Endodermal cell (in vitro differentiated cells): Measurements from ENCODE around the gene UCHL3. TPM values are rescaled to one million over a fixed set of nuclear protein-coding genes. Genes with fewer than 3 reads are reported as not detected.
"Not testable (repeated sequence)": the region's sequence is repeated elsewhere in the genome, so short reads cannot be mapped to it uniquely, and the experiment has no call there.

Experiments used
- DNase-seq: peaks from one replicate; pipeline ENCODE4 v3.0.0-alpha.2; 2017
- H3K27ac ChIP-seq: 2 replicates; pipeline ENCODE4 v1.5.1; 2013; ENCODE audit warnings: mild to moderate bottlenecking, low read depth, low read length, moderate library complexity
- H3K27me3 ChIP-seq: 2 replicates; pipeline ENCODE4 v1.6.1; 2013; ENCODE audit warnings: mild to moderate bottlenecking, low read length, moderate library complexity; ENCODE audit not compliant: insufficient read depth, control insufficient read depth, poor library complexity, severe bottlenecking
- H3K36me3 ChIP-seq: 2 replicates; pipeline ENCODE4 v1.7.0; 2013; ENCODE audit warnings: mild to moderate bottlenecking, low read length, moderate library complexity; ENCODE audit not compliant: control insufficient read depth, insufficient read depth
- H3K4me1 ChIP-seq: one replicate; pipeline ENCODE4 v1.7.0; 2013; ENCODE audit warnings: low read length; ENCODE audit not compliant: control insufficient read depth, insufficient read depth
- H3K4me3 ChIP-seq: 2 replicates; pipeline ENCODE4 v1.5.1; 2013; ENCODE audit warnings: mild to moderate bottlenecking, low read length, moderate library complexity
- H3K9ac ChIP-seq: 2 replicates; pipeline ENCODE4 v1.6.1; 2013; ENCODE audit warnings: mild to moderate bottlenecking, low read length, moderate library complexity; ENCODE audit not compliant: poor library complexity, severe bottlenecking; ENCODE audit errors: extremely low read depth
- H3K9me3 ChIP-seq: 2 replicates; pipeline ENCODE4 v1.6.1; 2013; ENCODE audit warnings: mild to moderate bottlenecking, low read length, moderate library complexity; ENCODE audit not compliant: control insufficient read depth
- H3K27ac Mint-ChIP-seq: 2 replicates; pipeline ENCODE4 v1.8.0; 2020; ENCODE audit warnings: mixed read lengths
- H3K27me3 Mint-ChIP-seq: 2 replicates; pipeline ENCODE4 v1.8.0; 2021; ENCODE audit warnings: mild to moderate bottlenecking, mixed read lengths; ENCODE audit not compliant: insufficient read depth
- H3K36me3 Mint-ChIP-seq: 2 replicates; pipeline ENCODE4 v1.8.0; 2020; ENCODE audit warnings: low read depth, mixed read lengths
- H3K4me1 Mint-ChIP-seq: 2 replicates; pipeline ENCODE4 v1.8.0; 2020; ENCODE audit warnings: mixed read lengths
- H3K4me3 Mint-ChIP-seq: 2 replicates; pipeline ENCODE4 v1.8.0; 2020; ENCODE audit warnings: mild to moderate bottlenecking, moderate library complexity, mixed read lengths
- H3K9me3 Mint-ChIP-seq: 2 replicates; pipeline ENCODE4 v1.8.0; 2020; ENCODE audit warnings: mild to moderate bottlenecking, mixed read lengths
- WGBS, 2 experiments: methylation state at CpG; one replicate each; pipeline versions ENCODE4 v1.1.5 to v1.1.7; 2013; ENCODE audit warnings: missing lambda C conversion rate in 2 of 2, mixed read lengths in 1 of 2; ENCODE audit not compliant: insufficient coverage in 1 of 2, insufficient read length in 1 of 2; 5-methylcytosine and 5-hydroxymethylcytosine counted together
- total RNA-seq, 2 donors: library from RNA; stranded (reverse); fragmentation: NEBNext Ultra II Directional in 1 of 2; extraction: Animal tissue kit (Norgen Biotek cat#: 25700) in 1 of 2; gene quantifications; 2 replicates in 1 of 2; 3 replicates in 1 of 2; pipeline ENCODE4 v1.2.1, GENCODE V29; 2021
- TF ChIP-seq, protein P1 (sequence below): fragments of 200-600 bp; sonication (generic); conservative IDR thresholded peaks from 2 replicates; pipeline ENCODE4 v1.5.0; 2021; ENCODE audit warnings: antibody characterized with exemption, mild to moderate bottlenecking

The UCHL3 gene
- total RNA-seq, 2 donors from 2014 or later, result 27.6 to 30.6 TPM

DNA sequence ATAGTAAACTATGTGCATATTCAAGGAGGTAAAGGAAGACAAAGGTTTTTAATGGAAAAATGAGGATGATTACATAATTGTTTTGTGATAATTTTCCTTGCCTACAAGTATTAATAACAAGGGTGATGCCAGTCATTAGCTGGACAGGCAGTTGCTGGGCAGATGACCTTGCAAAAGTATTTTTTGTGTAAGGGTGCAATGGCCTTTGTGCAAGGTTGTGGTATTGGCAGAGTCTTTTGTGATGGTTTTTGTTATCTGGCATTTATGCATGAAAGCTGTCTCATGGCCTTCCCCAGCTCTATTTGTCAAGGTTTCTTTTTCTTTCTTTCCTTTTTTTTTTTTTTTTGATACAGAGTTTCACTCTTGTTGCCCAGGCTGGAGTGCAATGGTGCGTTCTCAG is 7.6 kb upstream of the UCHL3 start:
- 92% methylated on average over 1 of the region's 1 CpG; no CpG with 5 or more reads in 1 of the 2 experiments for WGBS, 2 experiments
- DNase-seq, result no peak
- H3K36me3 Mint-ChIP-seq, result no peaks in the 10 kb centered on the region
- Histone ChIP-seq H3K4me3 (no peak overlapping the region), H3K27me3 (no peaks in the 10 kb centered on the region), H3K9me3 (no peaks in the 10 kb centered on the region), H3K9ac (no peak overlapping the region), H3K4me1 (no peaks in the 10 kb centered on the region), H3K27ac (no peak overlapping the region), H3K36me3 (no peaks in the 10 kb centered on the region)
- H3K9me3 Mint-ChIP-seq, result peaks cover 8% of the 10 kb centered on the region
- peaks cover 3% of the 10 kb centered on the region for H3K4me1 Mint-ChIP-seq
- TF ChIP-seq, protein P1, sequence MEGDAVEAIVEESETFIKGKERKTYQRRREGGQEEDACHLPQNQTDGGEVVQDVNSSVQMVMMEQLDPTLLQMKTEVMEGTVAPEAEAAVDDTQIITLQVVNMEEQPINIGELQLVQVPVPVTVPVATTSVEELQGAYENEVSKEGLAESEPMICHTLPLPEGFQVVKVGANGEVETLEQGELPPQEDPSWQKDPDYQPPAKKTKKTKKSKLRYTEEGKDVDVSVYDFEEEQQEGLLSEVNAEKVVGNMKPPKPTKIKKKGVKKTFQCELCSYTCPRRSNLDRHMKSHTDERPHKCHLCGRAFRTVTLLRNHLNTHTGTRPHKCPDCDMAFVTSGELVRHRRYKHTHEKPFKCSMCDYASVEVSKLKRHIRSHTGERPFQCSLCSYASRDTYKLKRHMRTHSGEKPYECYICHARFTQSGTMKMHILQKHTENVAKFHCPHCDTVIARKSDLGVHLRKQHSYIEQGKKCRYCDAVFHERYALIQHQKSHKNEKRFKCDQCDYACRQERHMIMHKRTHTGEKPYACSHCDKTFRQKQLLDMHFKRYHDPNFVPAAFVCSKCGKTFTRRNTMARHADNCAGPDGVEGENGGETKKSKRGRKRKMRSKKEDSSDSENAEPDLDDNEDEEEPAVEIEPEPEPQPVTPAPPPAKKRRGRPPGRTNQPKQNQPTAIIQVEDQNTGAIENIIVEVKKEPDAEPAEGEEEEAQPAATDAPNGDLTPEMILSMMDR, result no peak
- H3K27me3 Mint-ChIP-seq, result peaks cover 3% of the 10 kb centered on the region
- H3K27ac Mint-ChIP-seq, result no peak overlapping the region
- no peak overlapping the region for H3K4me3 Mint-ChIP-seq

DNA sequence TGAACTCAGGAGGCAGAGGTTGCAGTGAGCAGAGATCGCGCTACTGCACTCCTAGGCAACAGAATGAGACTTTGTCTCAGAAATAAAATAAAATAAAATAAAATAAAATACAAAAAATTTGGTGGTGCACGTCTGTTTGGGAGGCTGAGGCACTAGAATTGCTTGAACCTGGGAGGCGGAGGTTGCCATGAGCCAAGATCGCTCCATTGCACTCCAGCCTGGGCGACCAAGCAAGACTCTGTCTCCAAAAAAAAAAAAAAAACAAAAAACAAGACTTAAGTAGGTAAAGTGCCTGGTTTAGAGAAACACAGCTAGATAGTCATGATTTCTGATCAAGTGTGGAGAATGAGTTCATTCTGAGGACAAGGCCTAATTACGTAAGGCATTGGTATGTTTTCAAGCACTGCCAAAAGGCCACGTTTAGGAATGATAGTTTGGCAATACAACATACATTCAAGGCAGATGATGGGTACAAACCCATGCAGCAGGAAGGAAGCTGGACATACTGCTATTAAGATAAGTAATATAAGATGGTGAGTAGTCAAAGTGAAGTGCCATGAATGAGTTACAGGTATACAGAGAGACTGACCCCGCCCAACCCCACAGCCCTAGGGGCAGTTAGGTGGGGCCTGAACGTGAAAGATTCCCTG is 4.8 kb upstream of the UCHL3 start:
- H3K4me3 Mint-ChIP-seq, result no peak overlapping the region
- no peak overlapping the region for H3K27ac ChIP-seq
- H3K9me3 ChIP-seq, result no peaks in the 10 kb centered on the region
- no peak overlapping the region for H3K27ac Mint-ChIP-seq
- WGBS, 2 experiments, result 84 to 91% methylated on average over 4 to 9 of the region's 10 CpGs
- no peaks in the 10 kb centered on the region for H3K4me1 Mint-ChIP-seq
- H3K9me3 Mint-ChIP-seq, result no peaks in the 10 kb centered on the region
- no peaks in the 10 kb centered on the region for H3K4me1 ChIP-seq
- peaks cover 4% of the 10 kb centered on the region for H3K27me3 Mint-ChIP-seq
- DNase-seq, result no peak
- TF ChIP-seq, protein P1, result no peak
- no peak overlapping the region for H3K9ac ChIP-seq
- H3K4me3 ChIP-seq, result no peak overlapping the region
- no peaks in the 10 kb centered on the region for H3K27me3 ChIP-seq
- H3K36me3 Mint-ChIP-seq, result no peaks in the 10 kb centered on the region
- H3K36me3 ChIP-seq, result no peaks in the 10 kb centered on the region

DNA sequence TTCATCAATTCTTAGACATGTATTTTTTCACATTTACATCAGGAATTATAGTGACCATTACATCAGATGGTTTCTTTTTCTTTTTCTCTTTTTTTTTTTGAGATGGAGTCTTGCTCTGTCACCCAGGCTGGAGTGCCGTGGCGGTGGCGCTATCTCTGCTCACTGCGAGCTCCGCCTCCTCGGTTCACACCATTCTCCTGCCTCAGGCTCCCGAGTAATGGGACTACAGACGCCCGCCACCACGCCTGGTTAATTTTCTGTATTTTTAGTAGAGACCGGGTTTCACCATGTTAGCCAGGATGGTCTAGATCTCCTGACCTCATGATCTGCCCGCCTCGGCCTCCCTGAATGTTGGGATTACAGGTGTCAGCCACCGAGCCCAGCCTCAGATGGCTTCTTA is 4.2 kb upstream of the UCHL3 start:
- not testable (repeated sequence) for H3K9me3 Mint-ChIP-seq, H3K9me3 ChIP-seq

DNA sequence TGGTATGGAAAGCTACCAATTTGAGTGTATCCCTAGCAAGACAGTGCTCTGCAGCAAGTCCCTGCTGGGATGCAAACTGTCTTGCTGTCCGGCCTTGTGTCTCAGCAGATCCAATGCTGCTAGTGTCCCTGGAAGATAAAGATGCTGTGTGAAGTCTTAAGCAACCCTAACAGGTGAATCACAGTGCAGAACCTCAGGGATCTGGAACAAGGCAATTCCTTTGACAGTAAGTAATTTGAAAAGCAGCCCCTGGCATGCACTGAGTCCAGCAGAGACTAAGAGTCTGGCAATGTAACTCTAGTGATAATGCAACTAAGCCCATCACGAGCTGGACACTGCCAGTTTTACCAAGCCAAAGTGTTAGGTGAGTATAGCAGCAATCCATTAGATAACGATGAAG is 1.7 kb upstream of the UCHL3 start:
- no peak for DNase-seq
- Histone ChIP-seq H3K4me3 (no peak overlapping the region), H3K9ac (no peak overlapping the region), H3K27me3 (no peaks in the 10 kb centered on the region), H3K27ac (no peak overlapping the region), H3K4me1 (no peaks in the 10 kb centered on the region), H3K36me3 (no peaks in the 10 kb centered on the region), H3K9me3 (no peaks in the 10 kb centered on the region)
- Mint-ChIP-seq H3K36me3 (no peaks in the 10 kb centered on the region), H3K9me3 (no peaks in the 10 kb centered on the region), H3K27ac (no peak overlapping the region), H3K27me3 (peaks cover 4% of the 10 kb centered on the region), H3K4me3 (no peak overlapping the region), H3K4me1 (peaks cover 8% of the 10 kb centered on the region)
- WGBS, 2 experiments, result 97 to 100% methylated on average over 3 of the region's 3 CpGs
- TF ChIP-seq, protein P1, result no peak

More for the DNA sequence above, 4.2 kb upstream of the UCHL3 start:
- WGBS, 2 experiments, result 86 to 91% methylated on average over 10 to 14 of the region's 14 CpGs
- not testable (repeated sequence) for H3K36me3 ChIP-seq, H3K36me3 Mint-ChIP-seq, H3K9ac ChIP-seq, H3K27ac Mint-ChIP-seq, H3K27ac ChIP-seq, H3K4me3 Mint-ChIP-seq, H3K27me3 Mint-ChIP-seq, DNase-seq, H3K4me1 ChIP-seq, H3K4me3 ChIP-seq, H3K4me1 Mint-ChIP-seq, H3K27me3 ChIP-seq
